HepG2 (cell line): ENCODE measurements around the gene SCYL1. TPM values are rescaled to one million over a fixed set of nuclear protein-coding genes. Genes with fewer than 3 reads are reported as not detected.

Experiments
- AFF4 ChIP-seq: sonication (generic); formaldehyde crosslinking; IDR thresholded peaks from 2 replicates; pipeline ENCODE4 v1.4.0; 2020; ENCODE audit warnings: missing genetic modification reagents
- ASH2L ChIP-seq: fragments of 300-600, 200-600 bp; sonication (generic); IDR thresholded peaks from 2 replicates; pipeline ENCODE4 v1.7.0; 2017; ENCODE audit warnings: low read depth, mild to moderate bottlenecking, moderate library complexity, mixed read lengths, low read length; ENCODE audit not compliant: insufficient read length
- CC2D1A ChIP-seq: sonication (generic); formaldehyde crosslinking; IDR thresholded peaks from 2 replicates; pipeline ENCODE4 v1.8.1; 2023; ENCODE audit warnings: mild to moderate bottlenecking, missing genetic modification reagents
- DNMT3B ChIP-seq: conservative IDR thresholded peaks from 2 replicates; pipeline ENCODE4 v1.6.1; 2016; ENCODE audit warnings: missing biosample characterization, control low read depth
- FLYWCH1 ChIP-seq: sonication (generic); formaldehyde crosslinking; IDR thresholded peaks from 2 replicates; pipeline ENCODE4 v1.8.1; 2023; ENCODE audit warnings: mild to moderate bottlenecking, missing genetic modification reagents
- FOXK1 ChIP-seq: sonication (generic); formaldehyde crosslinking; IDR thresholded peaks from 2 replicates; pipeline ENCODE4 v1.4.0; 2020; ENCODE audit warnings: low read depth, missing genetic modification reagents, borderline replicate concordance
- GPN1 ChIP-seq: sonication (generic); formaldehyde crosslinking; IDR thresholded peaks from 2 replicates; pipeline ENCODE4 v1.5.1; 2020; ENCODE audit warnings: missing genetic modification reagents, borderline replicate concordance
- JUNB ChIP-seq: sonication (generic); formaldehyde crosslinking; IDR thresholded peaks from 2 replicates; pipeline ENCODE4 v1.8.0; 2022; ENCODE audit warnings: missing genetic modification reagents, mild to moderate bottlenecking, borderline replicate concordance
- LCORL ChIP-seq, 2 experiments: fragments of 450-650 bp in 1 of 2; sonication (generic) in 1 of 2; formaldehyde crosslinking in 1 of 2; IDR thresholded peaks; 2 replicates each; pipeline versions ENCODE4 v1.5.0 to v1.6.1; 2017 to 2020; ENCODE audit warnings: antibody characterized with exemption in 1 of 2, missing genetic modification reagents in 1 of 2
- NFAT5 ChIP-seq: sonication (generic); formaldehyde crosslinking; IDR thresholded peaks from 2 replicates; pipeline ENCODE4 v1.4.0; 2020; ENCODE audit warnings: missing genetic modification reagents
- POGZ ChIP-seq: sonication (generic); formaldehyde crosslinking; IDR thresholded peaks from 2 replicates; pipeline ENCODE4 v1.4.0; 2020; ENCODE audit warnings: mild to moderate bottlenecking, missing genetic modification reagents
- SMYD3 ChIP-seq: sonication (generic); formaldehyde crosslinking; IDR thresholded peaks from 2 replicates; pipeline ENCODE4 v1.8.1; 2023; ENCODE audit warnings: mild to moderate bottlenecking, missing genetic modification reagents
- SOX13 ChIP-seq, 3 experiments: fragments of 450-650 bp in 1 of 3; sonication (generic) in 1 of 3; formaldehyde crosslinking in 1 of 3; IDR thresholded peaks in 2 of 3; conservative IDR thresholded peaks in 1 of 3; 2 replicates each; pipeline versions ENCODE4 v1.5.0 to v1.6.1; 2016 to 2020; ENCODE audit warnings: antibody characterized with exemption in 1 of 3, mild to moderate bottlenecking in 1 of 3, missing compliant biosample characterization in 1 of 3, missing genetic modification reagents in 1 of 3, moderate library complexity in 1 of 3
- SOX6 ChIP-seq, 2 experiments: fragments of 450-650 bp in 1 of 2; sonication (generic) in 1 of 2; formaldehyde crosslinking in 1 of 2; IDR thresholded peaks; 2 replicates each; pipeline versions ENCODE4 v1.4.0 to v1.6.1; 2017 to 2020; ENCODE audit warnings: antibody characterized with exemption in 1 of 2, mild to moderate bottlenecking in 1 of 2, missing genetic modification reagents in 1 of 2
- ZBTB42 ChIP-seq: sonication (generic); formaldehyde crosslinking; IDR thresholded peaks from 2 replicates; pipeline ENCODE4 v1.5.0; 2020; ENCODE audit warnings: mild to moderate bottlenecking, missing genetic modification reagents
- ZKSCAN8 ChIP-seq: IDR thresholded peaks from 2 replicates; pipeline ENCODE4 v1.6.1; 2016; ENCODE audit warnings: borderline replicate concordance, missing genetic modification reagents, missing compliant biosample characterization
- ZNF564 ChIP-seq: sonication (generic); formaldehyde crosslinking; IDR thresholded peaks from 2 replicates; pipeline ENCODE4 v1.8.1; 2023; ENCODE audit warnings: mild to moderate bottlenecking, missing genetic modification reagents
- ZNF629 ChIP-seq: sonication (generic); formaldehyde crosslinking; conservative IDR thresholded peaks from 2 replicates; pipeline ENCODE4 v1.5.0; 2020; ENCODE audit warnings: missing genetic modification reagents
- ZNF724P ChIP-seq: sonication (generic); formaldehyde crosslinking; IDR thresholded peaks from 2 replicates; pipeline ENCODE4 v1.8.0; 2022; ENCODE audit warnings: missing genetic modification reagents, borderline replicate concordance
- ZSCAN31 ChIP-seq: sonication (generic); formaldehyde crosslinking; IDR thresholded peaks from 2 replicates; pipeline ENCODE4 v1.5.0; 2020; ENCODE audit warnings: low read depth, mild to moderate bottlenecking, missing genetic modification reagents
- polyA plus RNA-seq, 8 experiments: library from polyadenylated mRNA; depleted of rRNA in 3 of 8; stranded (reverse) in 7 of 8; unstranded in 1 of 8; fragments of >200 nt; fragmentation: Illumina TruSeq in 4 of 8; extraction: Trizol in 4 of 8; gene quantifications; 2 replicates each; pipeline versions ENCODE4 v1.2.1 to v1.2.3, GENCODE V29; 2011 to 2016; ENCODE audit warnings: low read depth in 4 of 8, missing spikeins in 1 of 8, mixed read lengths in 1 of 8; ENCODE audit not compliant: insufficient read depth in 1 of 8
- total RNA-seq, 5 experiments: library from RNA; depleted of rRNA; stranded (reverse); fragments of >200 nt; fragmentation: Illumina TruSeq; extraction: Trizol; gene quantifications; 2 replicates each; pipeline ENCODE4 v1.2.3, GENCODE V29; 2016; ENCODE audit warnings: low read depth in 1 of 5

Gene SCYL1
- total and polyA plus RNA-seq, 2 of the 13 experiments (the other 11 are each of a cell fraction or from before 2014, with no cell fraction given): 65.9 to 103 TPM

GRCh38 chr11:65501472-65502273, 23.2 kb upstream of the SCYL1 start (continued):
- TF ChIP-seq NFAT5 (CRISPR knock-in tag) (no peak), SOX6 (IDR thresholded peaks at IDR 0.05) (no peak), SOX6 (CRISPR knock-in tag; IDR thresholded peaks at IDR 0.05) (no peak), DNMT3B (no peak), LCORL (IDR thresholded peaks at IDR 0.05) (no peak), LCORL (CRISPR knock-in tag; IDR thresholded peaks at IDR 0.05) (no peak), CC2D1A (CRISPR knock-in tag) (no peak), ZKSCAN8 (CRISPR knock-in tag) (no peak), GPN1 (no peak), JUNB (CRISPR knock-in tag) (no peak), SMYD3 (CRISPR knock-in tag) (no peak), POGZ (CRISPR knock-in tag) (no peak), ZBTB42 (CRISPR knock-in tag) (no peak), ZNF564 (no peak), ZSCAN31 (CRISPR knock-in tag) (no peak), SOX13 (IDR thresholded peaks at IDR 0.05) (no peak), SOX13 (CRISPR knock-in tag; conservative IDR thresholded peaks at IDR 0.05 in 1 of 2, IDR thresholded peaks at IDR 0.05 in 1 of 2) (no peak), ASH2L (peak; percentile 15), AFF4 (CRISPR knock-in tag) (no peak; the same call in 1 of the 2 replicates), ZNF724P (CRISPR knock-in tag) (no peak), FOXK1 (CRISPR knock-in tag) (no peak), FLYWCH1 (CRISPR knock-in tag) (no peak), ZNF629 (CRISPR knock-in tag) (no peak)
